Nephron (organoid): Measurements from ENCODE around the gene CYP27C1.

Experiments used
- H3K27ac Mint-ChIP-seq, 3 experiments: 2 replicates each; pipeline ENCODE4 v1.8.0; 2020; ENCODE audit warnings: mixed read lengths in 3 of 3, mild to moderate bottlenecking in 2 of 3, moderate library complexity in 1 of 3
- H3K27me3 Mint-ChIP-seq: 2 replicates; pipeline ENCODE4 v1.8.0; 2021; ENCODE audit warnings: low read depth, mild to moderate bottlenecking, moderate library complexity, mixed read lengths
- H3K36me3 Mint-ChIP-seq: 2 replicates; pipeline ENCODE4 v1.8.0; 2020; ENCODE audit warnings: low read depth, mixed read lengths
- H3K4me1 Mint-ChIP-seq: 2 replicates; pipeline ENCODE4 v1.8.0; 2020; ENCODE audit warnings: mixed read lengths
- H3K4me3 Mint-ChIP-seq, 3 experiments: 2 replicates each; pipeline ENCODE4 v1.8.0; 2020; ENCODE audit warnings: mild to moderate bottlenecking in 3 of 3, mixed read lengths in 3 of 3, moderate library complexity in 2 of 3
- H3K9me3 Mint-ChIP-seq: 2 replicates; pipeline ENCODE4 v1.8.0; 2020; ENCODE audit warnings: mixed read lengths
- TF ChIP-seq, protein P1 (sequence below), 3 experiments: fragments of 200-600 bp; sonication (generic); IDR thresholded peaks; one replicate each; pipeline ENCODE4 v1.5.0; 2021; ENCODE audit warnings: antibody characterized with exemption in 3 of 3; ENCODE audit not compliant: unreplicated experiment in 3 of 3

CYP27C1 gene

DNA sequence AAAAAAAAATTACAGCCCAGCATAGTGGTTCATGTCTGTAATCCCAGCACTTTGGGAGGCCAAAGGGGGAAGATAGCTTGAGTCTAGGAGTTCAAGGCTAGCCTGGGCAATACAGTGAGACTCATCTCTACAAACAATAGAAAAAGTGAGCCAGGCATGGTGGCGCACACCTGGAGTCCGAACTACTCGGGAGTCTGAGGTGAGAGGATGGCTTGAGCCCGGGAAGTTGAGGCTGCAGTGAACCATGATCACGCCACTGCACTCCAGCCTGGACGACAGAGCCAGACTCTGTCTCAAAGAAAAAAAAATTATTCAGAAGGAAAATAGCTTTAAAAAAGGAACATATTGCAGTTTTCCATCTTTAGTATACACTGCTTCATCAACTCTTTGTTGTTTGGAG is 47.8 kb downstream of the CYP27C1 start:
- Mint-ChIP-seq H3K4me1 (peaks cover 63% of the 10 kb centered on the region), H3K4me3 (no peak overlapping the region), H3K36me3 (no peaks in the 10 kb centered on the region), H3K9me3 (no peaks in the 10 kb centered on the region), H3K27ac (peak overlapping the region in 2 of 3 experiments; percentile 81 to 90), H3K27me3 (peaks cover 3% of the 10 kb centered on the region)
- TF ChIP-seq, protein P1, sequence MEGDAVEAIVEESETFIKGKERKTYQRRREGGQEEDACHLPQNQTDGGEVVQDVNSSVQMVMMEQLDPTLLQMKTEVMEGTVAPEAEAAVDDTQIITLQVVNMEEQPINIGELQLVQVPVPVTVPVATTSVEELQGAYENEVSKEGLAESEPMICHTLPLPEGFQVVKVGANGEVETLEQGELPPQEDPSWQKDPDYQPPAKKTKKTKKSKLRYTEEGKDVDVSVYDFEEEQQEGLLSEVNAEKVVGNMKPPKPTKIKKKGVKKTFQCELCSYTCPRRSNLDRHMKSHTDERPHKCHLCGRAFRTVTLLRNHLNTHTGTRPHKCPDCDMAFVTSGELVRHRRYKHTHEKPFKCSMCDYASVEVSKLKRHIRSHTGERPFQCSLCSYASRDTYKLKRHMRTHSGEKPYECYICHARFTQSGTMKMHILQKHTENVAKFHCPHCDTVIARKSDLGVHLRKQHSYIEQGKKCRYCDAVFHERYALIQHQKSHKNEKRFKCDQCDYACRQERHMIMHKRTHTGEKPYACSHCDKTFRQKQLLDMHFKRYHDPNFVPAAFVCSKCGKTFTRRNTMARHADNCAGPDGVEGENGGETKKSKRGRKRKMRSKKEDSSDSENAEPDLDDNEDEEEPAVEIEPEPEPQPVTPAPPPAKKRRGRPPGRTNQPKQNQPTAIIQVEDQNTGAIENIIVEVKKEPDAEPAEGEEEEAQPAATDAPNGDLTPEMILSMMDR (IDR thresholded peaks at IDR 0.05; ENCODE audit: unreplicated experiment in 3 of 3), result no peak

DNA sequence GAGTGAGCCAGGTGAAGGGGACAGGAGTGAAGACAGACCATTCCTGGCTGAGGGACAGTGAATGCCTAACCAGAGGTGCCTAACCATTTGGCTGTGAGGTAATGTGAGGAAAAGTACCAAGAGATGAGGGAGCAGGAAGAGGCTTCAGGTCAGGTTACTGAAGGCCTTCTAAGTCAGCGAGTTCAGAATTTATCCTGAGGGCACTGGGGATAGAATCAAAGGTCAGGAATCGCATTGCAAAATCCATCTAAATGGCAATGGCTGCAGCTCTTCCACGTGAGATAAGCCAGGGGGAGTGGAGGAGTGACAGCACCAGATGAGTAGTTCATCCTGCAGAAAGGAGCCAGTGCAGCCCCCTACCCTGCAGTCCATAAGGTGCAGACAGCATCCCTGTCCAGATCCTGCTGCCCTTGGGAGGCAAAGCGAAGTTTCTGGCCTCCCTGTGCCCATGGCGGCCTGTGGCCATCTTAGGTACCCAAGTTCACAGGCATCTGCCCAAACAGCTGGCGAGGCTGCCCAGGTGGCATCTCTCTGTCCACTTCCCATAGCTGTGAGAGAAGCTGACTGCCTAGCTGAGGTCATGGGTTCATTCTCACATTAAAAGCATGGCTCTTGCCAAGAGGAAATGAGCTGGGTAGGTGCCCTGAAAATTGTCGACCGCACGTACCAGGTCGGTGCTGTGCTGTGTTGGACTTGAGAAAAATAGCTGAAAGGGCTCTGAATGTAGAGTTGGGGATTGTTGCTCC is 49.5 kb downstream of the CYP27C1 start:
- peaks cover 5% of the 10 kb centered on the region for H3K27me3 Mint-ChIP-seq
- TF ChIP-seq, protein P1 (IDR thresholded peaks at IDR 0.05; ENCODE audit: unreplicated experiment in 3 of 3), result no peak

DNA sequence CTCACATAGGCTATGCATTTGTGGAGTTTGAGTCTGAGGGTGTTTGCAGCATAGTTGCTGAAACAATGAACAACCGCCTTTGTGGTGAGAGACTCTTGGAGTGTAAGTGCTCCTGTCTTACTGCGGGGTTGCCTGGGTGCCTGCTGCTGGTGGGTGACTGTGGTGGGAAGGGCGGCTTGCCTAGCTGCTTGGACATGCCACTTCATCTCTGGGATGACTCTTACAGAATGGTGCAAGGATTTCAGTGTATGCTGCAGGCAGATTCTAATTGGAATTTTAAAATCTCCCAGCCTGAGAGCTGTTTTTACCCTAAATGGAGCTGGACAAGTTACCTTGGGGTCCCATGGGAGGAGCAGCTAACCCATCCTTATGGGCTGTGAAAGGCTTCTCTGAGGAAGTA is 50.1 kb downstream of the CYP27C1 start:
- TF ChIP-seq, protein P1 (IDR thresholded peaks at IDR 0.05; ENCODE audit: unreplicated experiment in 3 of 3), result no peak
- Mint-ChIP-seq H3K36me3 (no peaks in the 10 kb centered on the region), H3K27ac (peak overlapping the region in 2 of 3 experiments; percentile 30 to 70), H3K9me3 (no peaks in the 10 kb centered on the region), H3K27me3 (peaks cover 7% of the 10 kb centered on the region), H3K4me3 (no peak overlapping the region), H3K4me1 (peaks cover 61% of the 10 kb centered on the region)

More for the DNA sequence above, 49.5 kb downstream of the CYP27C1 start:
- Mint-ChIP-seq H3K4me3 (no peak overlapping the region), H3K27ac (peak overlapping the region in 2 of 3 experiments; percentile 30 to 70), H3K36me3 (no peaks in the 10 kb centered on the region), H3K9me3 (no peaks in the 10 kb centered on the region), H3K4me1 (peaks cover 61% of the 10 kb centered on the region)

DNA sequence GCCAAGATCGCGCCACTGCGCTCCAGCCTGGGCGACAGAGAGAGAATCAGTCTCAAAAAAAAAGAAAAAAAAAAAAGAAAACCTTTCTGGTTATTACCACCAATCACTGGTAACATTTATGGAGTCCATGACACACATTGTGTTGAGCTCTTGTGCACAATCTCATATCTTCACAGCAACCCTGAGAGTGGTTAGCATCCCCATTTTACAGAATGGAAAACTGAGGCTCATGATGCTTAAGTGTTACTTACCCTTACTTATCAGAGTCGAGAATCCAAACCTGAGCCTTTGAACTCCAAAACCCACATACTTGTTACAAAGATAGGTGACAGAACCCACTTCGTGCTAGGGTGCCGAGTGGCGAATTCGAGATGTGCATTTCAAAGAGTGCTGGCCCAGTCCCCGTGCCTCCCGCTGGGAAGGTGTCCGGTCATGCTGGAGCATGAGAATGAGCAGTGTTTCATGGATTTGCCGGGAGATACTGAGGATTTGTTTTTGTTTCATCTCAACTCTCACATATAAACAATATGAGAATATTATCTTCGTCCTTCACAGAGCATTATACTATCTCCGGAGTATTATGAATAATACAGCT is 50.9 kb downstream of the CYP27C1 start:
- Mint-ChIP-seq H3K9me3 (no peaks in the 10 kb centered on the region), H3K4me3 (no peak overlapping the region), H3K4me1 (peaks cover 58% of the 10 kb centered on the region), H3K27me3 (peaks cover 9% of the 10 kb centered on the region), H3K36me3 (no peaks in the 10 kb centered on the region), H3K27ac (peak overlapping the region in 2 of 3 experiments; percentile 14 to 70)
- TF ChIP-seq, protein P1 (IDR thresholded peaks at IDR 0.05; ENCODE audit: unreplicated experiment in 3 of 3), result no peak

DNA sequence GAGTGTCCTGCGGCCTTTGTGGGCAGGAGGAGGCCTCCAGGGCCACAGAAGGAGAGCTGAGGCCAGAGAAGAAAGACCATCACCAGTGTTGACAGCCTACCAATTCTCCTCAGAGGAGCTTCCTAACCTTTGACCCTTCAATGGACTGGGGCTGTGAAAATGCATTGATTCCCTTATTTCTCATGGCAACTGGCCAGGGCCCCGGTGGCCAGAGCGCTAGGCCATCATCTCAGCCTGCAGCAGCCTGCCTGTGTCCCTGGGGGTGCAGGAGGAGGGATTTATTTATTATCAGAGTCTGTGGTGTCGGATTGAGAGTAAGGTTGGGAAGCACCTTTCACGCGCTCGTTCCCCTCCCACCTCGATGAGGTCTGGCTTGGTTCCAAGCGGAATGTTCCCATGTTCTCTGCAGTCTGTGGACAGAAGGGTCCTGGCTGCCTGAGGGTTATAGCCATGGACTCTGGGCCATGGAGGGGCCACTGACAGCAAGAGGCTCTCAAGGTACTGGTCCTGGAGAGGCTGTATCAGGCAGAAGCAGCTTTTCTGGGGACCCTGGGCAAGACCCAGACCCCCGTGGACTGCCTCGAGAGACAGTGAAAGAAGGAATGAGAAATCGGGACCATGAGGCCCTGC is 53.8 kb downstream of the CYP27C1 start:
- Mint-ChIP-seq H3K9me3 (no peaks in the 10 kb centered on the region), H3K27ac (peak overlapping the region in 1 of 3 experiments; percentile 35), H3K4me1 (peaks cover 54% of the 10 kb centered on the region), H3K27me3 (peaks cover 16% of the 10 kb centered on the region), H3K36me3 (no peaks in the 10 kb centered on the region), H3K4me3 (no peak overlapping the region)
- TF ChIP-seq, protein P1 (IDR thresholded peaks at IDR 0.05; ENCODE audit: unreplicated experiment in 3 of 3), result no peak
